ENCODE data around the gene SFT2D1.

DNA sequence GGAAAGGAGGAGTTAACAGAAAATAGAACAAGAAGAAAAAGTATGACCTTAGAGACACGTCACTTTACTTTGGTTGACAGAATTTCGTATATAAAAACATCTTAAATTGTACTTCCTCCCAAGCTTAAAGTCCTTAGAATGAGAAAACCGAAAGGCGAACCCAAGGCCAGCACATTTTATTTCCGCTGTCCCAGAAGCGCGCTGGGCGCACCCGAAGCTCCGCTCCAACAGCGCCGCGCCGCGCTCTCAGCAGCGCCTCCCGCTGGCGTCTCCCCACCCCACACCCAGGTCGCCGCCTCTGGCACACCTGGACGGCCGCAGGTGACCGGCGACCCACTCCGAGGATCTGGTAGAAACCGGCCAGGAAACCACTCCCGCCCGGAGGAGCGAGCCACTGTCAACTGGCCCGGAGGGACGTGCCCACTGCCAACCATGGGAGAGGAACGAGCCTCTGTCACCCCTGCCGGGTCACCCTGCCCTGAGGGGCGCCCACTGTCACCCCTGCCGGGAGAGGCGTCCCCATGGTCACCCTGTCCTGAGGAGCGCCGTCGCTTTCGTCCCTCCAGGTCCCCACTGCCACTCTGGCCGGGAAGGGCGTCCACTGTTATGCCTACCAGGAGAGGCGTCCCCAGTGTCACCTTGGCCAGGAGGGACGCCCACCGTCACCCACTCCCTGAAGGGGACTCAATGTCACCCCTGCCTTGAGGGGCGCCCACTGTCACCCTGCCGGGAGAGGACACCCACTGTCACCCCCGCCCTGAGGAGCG lies 39.6 kb upstream of the SFT2D1 start:
- TF ChIP-seq POLR2A (IDR thresholded peaks at IDR 0.05) = no peak
- TF ChIP-seq, protein P1, sequence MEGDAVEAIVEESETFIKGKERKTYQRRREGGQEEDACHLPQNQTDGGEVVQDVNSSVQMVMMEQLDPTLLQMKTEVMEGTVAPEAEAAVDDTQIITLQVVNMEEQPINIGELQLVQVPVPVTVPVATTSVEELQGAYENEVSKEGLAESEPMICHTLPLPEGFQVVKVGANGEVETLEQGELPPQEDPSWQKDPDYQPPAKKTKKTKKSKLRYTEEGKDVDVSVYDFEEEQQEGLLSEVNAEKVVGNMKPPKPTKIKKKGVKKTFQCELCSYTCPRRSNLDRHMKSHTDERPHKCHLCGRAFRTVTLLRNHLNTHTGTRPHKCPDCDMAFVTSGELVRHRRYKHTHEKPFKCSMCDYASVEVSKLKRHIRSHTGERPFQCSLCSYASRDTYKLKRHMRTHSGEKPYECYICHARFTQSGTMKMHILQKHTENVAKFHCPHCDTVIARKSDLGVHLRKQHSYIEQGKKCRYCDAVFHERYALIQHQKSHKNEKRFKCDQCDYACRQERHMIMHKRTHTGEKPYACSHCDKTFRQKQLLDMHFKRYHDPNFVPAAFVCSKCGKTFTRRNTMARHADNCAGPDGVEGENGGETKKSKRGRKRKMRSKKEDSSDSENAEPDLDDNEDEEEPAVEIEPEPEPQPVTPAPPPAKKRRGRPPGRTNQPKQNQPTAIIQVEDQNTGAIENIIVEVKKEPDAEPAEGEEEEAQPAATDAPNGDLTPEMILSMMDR (IDR thresholded peaks at IDR 0.05) = peak; percentile 69 to 77 (median 73)
